GM13977 (cell line): Measurements from ENCODE around the gene VASP.

Source experiments
- DNase-seq: peaks from one replicate; pipeline ENCODE4 v3.0.0; 2012; ENCODE audit warnings: low spot score
- CTCF ChIP-seq: IDR thresholded peaks from 2 replicates; pipeline ENCODE4 v1.5.1; 2012; ENCODE audit warnings: mild to moderate bottlenecking, control low read depth; ENCODE audit not compliant: insufficient read depth; ENCODE audit errors: extremely low read depth, missing control alignments
- in situ Hi-C: fragments of 300-500 bp; cut with MboI; formaldehyde crosslinking; loops from one replicate; pipeline ENCODE4 v1.12.0; 2022; ENCODE audit warnings: low sequenced_read_pairs, low pct_unique_long_range_greater_than_20kb, mixed read lengths, inconsistent platforms; ENCODE audit not compliant: unreplicated experiment

VASP gene

DNA sequence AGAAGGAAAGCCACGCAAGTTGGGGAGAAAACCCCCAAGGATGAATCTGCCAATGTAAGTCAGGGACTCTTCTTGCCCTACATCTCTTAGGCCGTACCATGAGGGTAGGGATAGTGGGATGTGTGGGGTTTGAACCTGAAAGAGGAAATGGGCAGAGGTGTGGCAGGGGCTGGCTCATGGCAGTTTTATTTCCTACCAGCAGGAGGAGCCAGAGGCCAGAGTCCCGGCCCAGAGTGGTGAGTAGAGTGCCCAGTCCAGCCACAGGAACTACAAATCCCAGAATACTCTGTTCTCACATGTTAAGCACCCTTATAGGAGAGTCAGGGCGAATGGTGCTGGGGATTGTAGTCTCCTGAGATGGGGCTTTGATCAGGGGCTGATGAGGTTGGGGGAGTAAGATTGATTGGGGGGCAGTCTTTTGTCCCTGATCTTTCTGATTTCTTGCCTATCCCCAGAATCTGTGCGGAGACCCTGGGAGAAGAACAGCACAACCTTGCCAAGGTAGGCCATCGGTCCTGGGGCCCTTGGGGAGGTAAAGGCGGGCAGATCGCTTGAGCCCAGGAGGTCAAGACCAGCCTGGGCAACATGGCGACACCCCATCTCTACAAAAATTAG lies 16.5 kb downstream of the VASP start:
- in situ Hi-C loops = no loop called here

DNA sequence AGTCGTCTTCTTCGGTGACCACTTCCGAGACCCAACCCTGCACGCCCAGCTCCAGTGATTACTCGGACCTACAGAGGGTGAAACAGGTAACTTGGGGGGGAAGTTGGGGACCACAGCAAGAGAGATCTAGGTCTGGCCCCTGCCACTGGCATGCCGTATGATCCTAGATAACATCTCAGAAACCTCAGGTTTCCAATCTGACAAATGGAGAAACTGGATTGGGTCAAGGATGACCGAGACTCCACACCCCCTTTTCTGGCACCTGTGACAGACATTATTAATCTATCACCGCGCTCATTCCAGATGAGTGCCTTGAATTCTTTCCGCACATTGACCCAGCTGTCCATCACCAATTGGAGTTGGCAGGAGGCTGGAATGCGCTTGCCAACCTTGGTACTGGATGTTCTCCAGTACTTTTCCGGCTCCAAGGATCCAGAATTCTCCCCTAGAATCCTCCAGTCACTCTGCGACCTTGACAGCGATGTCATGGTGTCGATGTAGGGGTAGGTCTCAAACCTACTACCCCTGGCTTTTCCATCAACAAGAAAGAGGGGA lies 17.4 kb downstream of the VASP start:
- in situ Hi-C loops = no loop called here
- TF ChIP-seq CTCF = no peak
- no peak for DNase-seq

More for the DNA sequence above, 16.5 kb downstream of the VASP start:
- peak; percentile 88 for TF ChIP-seq CTCF
- peak; percentile 90 for DNase-seq

- TF ChIP-seq CTCF = no peak
- DNase-seq = no peak
- in situ Hi-C loops = no loop called here
Measured at GRCh38 chr19:45526143-45526542, 18.9 kb downstream of the VASP start.

- no peak for DNase-seq
- no peak for TF ChIP-seq CTCF
- in situ Hi-C loops = no loop called here
Measured at GRCh38 chr19:45526971-45527370, 19.7 kb downstream of the VASP start.

DNA sequence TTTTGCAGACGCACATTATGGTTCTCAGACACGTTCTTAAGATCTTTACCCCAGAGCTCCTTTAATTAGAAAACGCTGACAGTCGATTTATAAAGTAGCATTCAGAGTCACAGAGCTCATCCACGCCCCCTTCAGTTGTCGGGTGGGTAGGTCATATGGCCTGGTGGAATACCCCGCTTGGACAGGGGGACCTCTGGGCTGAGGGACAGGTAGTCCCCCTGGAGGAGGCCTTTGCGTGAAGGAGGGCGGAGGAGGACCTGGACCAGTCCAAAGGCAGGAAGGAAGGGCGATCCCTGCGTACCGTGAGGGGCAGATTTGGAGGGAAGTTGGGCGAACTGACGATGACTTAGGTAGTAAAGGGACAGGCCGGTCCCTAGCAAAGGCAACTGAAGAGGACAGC lies 20.5 kb downstream of the VASP start:
- DNase-seq = no peak
- no peak for TF ChIP-seq CTCF
- in situ Hi-C loops = no loop called here

GRCh38 chr19:45528149-45528743 lies 21.0 kb downstream of the VASP start:
- no peak for DNase-seq
- in situ Hi-C loops = no loop called here
- no peak for TF ChIP-seq CTCF
